Nephron (organoid): Measurements from ENCODE around the gene CCDC74B.
"Not testable (repeated sequence)": the region's sequence is repeated elsewhere in the genome, so short reads cannot be mapped to it uniquely, and the experiment has no call there.

ENCODE experiments used
- H3K27ac Mint-ChIP-seq, 3 experiments: 2 replicates each; pipeline ENCODE4 v1.8.0; 2020; ENCODE audit warnings: mixed read lengths in 3 of 3, mild to moderate bottlenecking in 2 of 3, moderate library complexity in 1 of 3
- H3K27me3 Mint-ChIP-seq: 2 replicates; pipeline ENCODE4 v1.8.0; 2021; ENCODE audit warnings: low read depth, mild to moderate bottlenecking, moderate library complexity, mixed read lengths
- H3K36me3 Mint-ChIP-seq: 2 replicates; pipeline ENCODE4 v1.8.0; 2020; ENCODE audit warnings: low read depth, mixed read lengths
- H3K4me1 Mint-ChIP-seq: 2 replicates; pipeline ENCODE4 v1.8.0; 2020; ENCODE audit warnings: mixed read lengths
- H3K4me3 Mint-ChIP-seq, 3 experiments: 2 replicates each; pipeline ENCODE4 v1.8.0; 2020; ENCODE audit warnings: mild to moderate bottlenecking in 3 of 3, mixed read lengths in 3 of 3, moderate library complexity in 2 of 3
- H3K9me3 Mint-ChIP-seq: 2 replicates; pipeline ENCODE4 v1.8.0; 2020; ENCODE audit warnings: mixed read lengths
- CTCF ChIP-seq, 3 experiments: fragments of 200-600 bp; sonication (generic); IDR thresholded peaks; one replicate each; pipeline ENCODE4 v1.5.0; 2021; ENCODE audit warnings: antibody characterized with exemption in 3 of 3; ENCODE audit not compliant: unreplicated experiment in 3 of 3

Gene CCDC74B

GRCh38 chr2:130181325-130181879, 36.5 kb upstream of the CCDC74B start, which contains the start of gene SMPD4:
Gene SMPD4, minus strand, starts transcription at chr2:130181602. Its CDS starts 5,010 bp downstream, at chr2:130176592.
- Mint-ChIP-seq H3K36me3 (peaks cover 4% of the 10 kb centered on the region), H3K4me3 (peak within 1 kb of the TSS; percentile 93 to 96 (median 94)), H3K9me3 (no peaks in the 10 kb centered on the region), H3K27ac (peak within 1 kb of the TSS; percentile 84 to 91 (median 90)), H3K4me1 (peaks cover 8% of the 10 kb centered on the region), H3K27me3 (no peaks in the 10 kb centered on the region)
- TF ChIP-seq CTCF (IDR thresholded peaks at IDR 0.05; ENCODE audit: unreplicated experiment in 3 of 3), result no peak

GRCh38 chr2:130180404-130181324, 35.8 kb upstream of the CCDC74B start:
- H3K27me3 Mint-ChIP-seq, H3K9me3 Mint-ChIP-seq, H3K4me1 Mint-ChIP-seq, H3K36me3 Mint-ChIP-seq: not testable (repeated sequence)
- peak overlapping the region; percentile 84 to 91 (median 90) for H3K27ac Mint-ChIP-seq
- H3K4me3 Mint-ChIP-seq, result peak overlapping the region; percentile 93 to 96 (median 94)

GRCh38 chr2:130174866-130175265, 30.0 kb upstream of the CCDC74B start:
- H3K27ac Mint-ChIP-seq, H3K27me3 Mint-ChIP-seq, H3K9me3 Mint-ChIP-seq, H3K4me1 Mint-ChIP-seq, H3K4me3 Mint-ChIP-seq: not testable (repeated sequence)
- H3K36me3 Mint-ChIP-seq, result peaks cover 35% of the 10 kb centered on the region

GRCh38 chr2:130169896-130170295, 25.0 kb upstream of the CCDC74B start:
- no peaks in the 10 kb centered on the region for H3K4me1 Mint-ChIP-seq
- no peak for TF ChIP-seq CTCF (IDR thresholded peaks at IDR 0.05; ENCODE audit: unreplicated experiment in 3 of 3)
- H3K27ac Mint-ChIP-seq, result no peak overlapping the region
- H3K36me3 Mint-ChIP-seq, result peaks cover 60% of the 10 kb centered on the region
- no peaks in the 10 kb centered on the region for H3K9me3 Mint-ChIP-seq
- no peaks in the 10 kb centered on the region for H3K27me3 Mint-ChIP-seq
- H3K4me3 Mint-ChIP-seq, result no peak overlapping the region

GRCh38 chr2:130169163-130169562, 24.3 kb upstream of the CCDC74B start:
- peaks cover 67% of the 10 kb centered on the region for H3K36me3 Mint-ChIP-seq
- H3K27me3 Mint-ChIP-seq, H3K9me3 Mint-ChIP-seq, H3K4me1 Mint-ChIP-seq, H3K4me3 Mint-ChIP-seq, H3K27ac Mint-ChIP-seq: not testable (repeated sequence)

GRCh38 chr2:130166611-130167010, 21.7 kb upstream of the CCDC74B start:
- not testable (repeated sequence) for H3K9me3 Mint-ChIP-seq, H3K27ac Mint-ChIP-seq, H3K27me3 Mint-ChIP-seq, H3K4me1 Mint-ChIP-seq, H3K4me3 Mint-ChIP-seq
- H3K36me3 Mint-ChIP-seq, result peaks cover 57% of the 10 kb centered on the region

- Mint-ChIP-seq H3K36me3 (peaks cover 57% of the 10 kb centered on the region), H3K4me3 (no peak overlapping the region), H3K9me3 (no peaks in the 10 kb centered on the region), H3K4me1 (no peaks in the 10 kb centered on the region), H3K27me3 (no peaks in the 10 kb centered on the region), H3K27ac (no peak overlapping the region)
- no peak for TF ChIP-seq CTCF (IDR thresholded peaks at IDR 0.05; ENCODE audit: unreplicated experiment in 3 of 3)
These were observed 20.5 kb upstream of the CCDC74B start for GRCh38 chr2:130165293-130166016.
